SIG-M5 treated with dmso at 0.1 percent for 504 hours (cell line): Measurements from ENCODE around the gene CAPN11.
"Not testable (repeated sequence)": the region's sequence is repeated elsewhere in the genome, so short reads cannot be mapped to it uniquely, and the experiment has no call there.

Experiments used
- DNase-seq: peaks from one replicate; lab custom pipeline; 2025; ENCODE audit not compliant: unreplicated experiment; lab: John Stamatoyannopoulos, UW

CAPN11 gene

GRCh38 chr6:44129841-44130322 is 28.7 kb upstream of the CAPN11 start:
- DNase-seq: no peak

GRCh38 chr6:44131892-44132291 is 26.7 kb upstream of the CAPN11 start:
- DNase-seq: no peak

- no peak for DNase-seq
Measured at GRCh38 chr6:44132476-44132875, 26.1 kb upstream of the CAPN11 start.

- DNase-seq: peak; percentile 32
Measured at GRCh38 chr6:44133003-44133931, 25.4 kb upstream of the CAPN11 start.

- DNase-seq: no peak
Measured at GRCh38 chr6:44133981-44134711, 24.5 kb upstream of the CAPN11 start.

GRCh38 chr6:44135173-44135758 is 23.4 kb upstream of the CAPN11 start:
- DNase-seq: no peak

- no peak for DNase-seq
Measured at GRCh38 chr6:44135875-44136274, 22.7 kb upstream of the CAPN11 start.

GRCh38 chr6:44138717-44139350 is 19.8 kb upstream of the CAPN11 start:
- no peak for DNase-seq

GRCh38 chr6:44139351-44139743 is 19.3 kb upstream of the CAPN11 start:
- DNase-seq: no peak

- DNase-seq: no peak
Measured at GRCh38 chr6:44142835-44143234, 15.8 kb upstream of the CAPN11 start.

- no peak for DNase-seq
Measured at GRCh38 chr6:44143731-44144130, 14.9 kb upstream of the CAPN11 start.

- DNase-seq: not testable (repeated sequence)
Measured at GRCh38 chr6:44144536-44144935, 14.1 kb upstream of the CAPN11 start.

- DNase-seq: no peak
Measured at GRCh38 chr6:44145839-44146238, 12.8 kb upstream of the CAPN11 start.

- DNase-seq: no peak
Measured at GRCh38 chr6:44146685-44147084, 11.9 kb upstream of the CAPN11 start.

GRCh38 chr6:44147256-44147655 is 11.4 kb upstream of the CAPN11 start:
- DNase-seq: no peak

GRCh38 chr6:44148306-44148705 is 10.3 kb upstream of the CAPN11 start:
- no peak for DNase-seq

GRCh38 chr6:44149369-44150012 is 9.1 kb upstream of the CAPN11 start:
- no peak for DNase-seq

GRCh38 chr6:44150317-44150917 is 8.2 kb upstream of the CAPN11 start:
- DNase-seq: no peak

GRCh38 chr6:44151348-44152108 is 7.1 kb upstream of the CAPN11 start:
- peak; percentile 44 for DNase-seq

- no peak for DNase-seq
Measured at GRCh38 chr6:44152109-44152461, 6.5 kb upstream of the CAPN11 start.
